Measurements from ENCODE around the gene HPF1. TPM values are rescaled to one million over a fixed set of nuclear protein-coding genes. Genes with fewer than 3 reads are reported as not detected.

The HPF1 gene
- polyA plus RNA-seq, 3 donors = 10.2 to 29.9 (median 25.1) TPM

GRCh38 chr4:169800541-169800940 lies 42.8 kb upstream of the HPF1 start:
- Mint-ChIP-seq H3K4me3 (no peak overlapping the region), H3K4me1 (peaks cover 11% of the 10 kb centered on the region), H3K36me3 (no peaks in the 10 kb centered on the region), H3K9me3 (peaks cover 0 to 4% (median 0%) of the 10 kb centered on the region in 7 donors), H3K27ac (no peak overlapping the region), H3K27me3 (ENCODE audit: low read depth in 3 of 3) (peaks cover 1 to 4% (median 3%) of the 10 kb centered on the region in 3 donors)
- Histone ChIP-seq H3K27me3 (ENCODE audit: control insufficient read depth in 2 of 2, insufficient read depth in 2 of 2, low read length in 2 of 2) (no peaks in the 10 kb centered on the region), H3K79me2 (ENCODE audit: insufficient read depth, low read length) (no peaks in the 10 kb centered on the region), H3K36me3 (replicated peaks in 1 of 2; ENCODE audit: control insufficient read depth in 1 of 2, insufficient read depth in 2 of 2, low read length in 2 of 2) (no peaks in the 10 kb centered on the region), H2AFZ (ENCODE audit: insufficient read depth, low read depth, low read length, poor library complexity, severe bottlenecking) (no peak overlapping the region), H3K9ac (ENCODE audit: insufficient read depth, low read length, poor library complexity, severe bottlenecking) (no peak overlapping the region), H3K27ac (ENCODE audit: low read depth in 1 of 2, low read length in 2 of 2) (no peak overlapping the region), H3K4me1 (ENCODE audit: control insufficient read depth in 1 of 2, insufficient read depth in 2 of 2, low read length in 2 of 2) (peaks cover 7 to 8% of the 10 kb centered on the region in 2 donors), H4K20me1 (ENCODE audit: insufficient read depth, low read length) (no peaks in the 10 kb centered on the region), H3K4me2 (replicated peaks; ENCODE audit: extremely low read depth, low read length, poor library complexity, severe bottlenecking) (no peak overlapping the region), H3K4me3 (replicated peaks in 1 of 3; ENCODE audit: low read depth in 2 of 3, low read length in 3 of 3) (no peak overlapping the region), H3K9me3 (replicated peaks in 1 of 2; ENCODE audit: control insufficient read depth in 1 of 2, insufficient read depth in 1 of 2, low read length in 2 of 2) (peaks cover 0 to under 1% of the 10 kb centered on the region in 2 donors)
- TF ChIP-seq, protein P1, sequence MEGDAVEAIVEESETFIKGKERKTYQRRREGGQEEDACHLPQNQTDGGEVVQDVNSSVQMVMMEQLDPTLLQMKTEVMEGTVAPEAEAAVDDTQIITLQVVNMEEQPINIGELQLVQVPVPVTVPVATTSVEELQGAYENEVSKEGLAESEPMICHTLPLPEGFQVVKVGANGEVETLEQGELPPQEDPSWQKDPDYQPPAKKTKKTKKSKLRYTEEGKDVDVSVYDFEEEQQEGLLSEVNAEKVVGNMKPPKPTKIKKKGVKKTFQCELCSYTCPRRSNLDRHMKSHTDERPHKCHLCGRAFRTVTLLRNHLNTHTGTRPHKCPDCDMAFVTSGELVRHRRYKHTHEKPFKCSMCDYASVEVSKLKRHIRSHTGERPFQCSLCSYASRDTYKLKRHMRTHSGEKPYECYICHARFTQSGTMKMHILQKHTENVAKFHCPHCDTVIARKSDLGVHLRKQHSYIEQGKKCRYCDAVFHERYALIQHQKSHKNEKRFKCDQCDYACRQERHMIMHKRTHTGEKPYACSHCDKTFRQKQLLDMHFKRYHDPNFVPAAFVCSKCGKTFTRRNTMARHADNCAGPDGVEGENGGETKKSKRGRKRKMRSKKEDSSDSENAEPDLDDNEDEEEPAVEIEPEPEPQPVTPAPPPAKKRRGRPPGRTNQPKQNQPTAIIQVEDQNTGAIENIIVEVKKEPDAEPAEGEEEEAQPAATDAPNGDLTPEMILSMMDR (IDR thresholded peaks at IDR 0.05) = no peak
- intact Hi-C loops (cut with micrococcal nuclease) = no loop called here
- WGBS (ENCODE audit: insufficient coverage) = 100% methylated on average over 1 of the region's 3 CpGs
- DNase-seq = no peak

DNA sequence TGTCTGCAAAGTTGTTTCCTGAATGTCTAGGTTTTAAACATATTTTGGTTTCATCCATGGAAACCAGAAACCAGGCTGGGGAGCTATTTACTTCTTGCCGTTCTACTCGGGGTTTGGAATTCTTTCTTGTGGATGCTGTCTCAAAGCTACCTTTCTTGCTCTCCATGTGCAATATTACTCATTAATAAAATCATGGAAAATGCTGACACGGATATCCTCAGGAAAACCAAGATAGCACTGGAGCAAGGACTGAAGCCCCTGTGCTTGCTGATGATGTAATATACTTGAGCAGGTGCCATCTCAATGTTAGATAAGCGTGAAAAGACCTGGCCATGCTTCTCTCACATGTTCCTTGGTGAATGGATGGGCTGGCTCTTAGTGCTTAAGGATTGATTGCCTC lies 41.5 kb upstream of the HPF1 start:
- Histone ChIP-seq H3K36me3 (replicated peaks in 1 of 2; ENCODE audit: control insufficient read depth in 1 of 2, insufficient read depth in 2 of 2, low read length in 2 of 2) (no peaks in the 10 kb centered on the region), H4K20me1 (ENCODE audit: insufficient read depth, low read length) (no peaks in the 10 kb centered on the region), H3K79me2 (ENCODE audit: insufficient read depth, low read length) (no peaks in the 10 kb centered on the region), H3K4me3 (replicated peaks in 1 of 3; ENCODE audit: low read depth in 2 of 3, low read length in 3 of 3) (no peak overlapping the region), H3K9ac (ENCODE audit: insufficient read depth, low read length, poor library complexity, severe bottlenecking) (no peak overlapping the region), H3K4me2 (replicated peaks; ENCODE audit: extremely low read depth, low read length, poor library complexity, severe bottlenecking) (no peak overlapping the region), H3K4me1 (ENCODE audit: control insufficient read depth in 1 of 2, insufficient read depth in 2 of 2, low read length in 2 of 2) (peaks cover 7 to 8% of the 10 kb centered on the region in 2 donors), H2AFZ (ENCODE audit: insufficient read depth, low read depth, low read length, poor library complexity, severe bottlenecking) (no peak overlapping the region), H3K27ac (ENCODE audit: low read depth in 1 of 2, low read length in 2 of 2) (no peak overlapping the region), H3K27me3 (ENCODE audit: control insufficient read depth in 2 of 2, insufficient read depth in 2 of 2, low read length in 2 of 2) (no peaks in the 10 kb centered on the region), H3K9me3 (replicated peaks in 1 of 2; ENCODE audit: control insufficient read depth in 1 of 2, insufficient read depth in 1 of 2, low read length in 2 of 2) (no peaks in the 10 kb centered on the region)
- DNase-seq = no peak
- H3K36me3 Mint-ChIP-seq = no peaks in the 10 kb centered on the region
- TF ChIP-seq, protein P1 (IDR thresholded peaks at IDR 0.05) = no peak
- no peak overlapping the region for H3K4me3 Mint-ChIP-seq
- no CpG with 5 or more reads among the region's 4 CpGs for WGBS (ENCODE audit: insufficient coverage)
- intact Hi-C loops (cut with micrococcal nuclease) = no loop called here
- H3K27ac Mint-ChIP-seq = no peak overlapping the region
- H3K27me3 Mint-ChIP-seq (ENCODE audit: low read depth in 3 of 3) = peaks cover 1 to 4% (median 3%) of the 10 kb centered on the region in 3 donors
- H3K9me3 Mint-ChIP-seq = peaks cover 0 to 2% (median 0%) of the 10 kb centered on the region in 7 donors
- H3K4me1 Mint-ChIP-seq = peaks cover 11% of the 10 kb centered on the region
